Right kidney (tissue), 1 donor: ENCODE data around the gene RNASE9.
"Not testable (repeated sequence)": the region's sequence is repeated elsewhere in the genome, so short reads cannot be mapped to it uniquely, and the experiment has no call there.

Experiments used
- DNase-seq: peaks from one replicate; pipeline ENCODE4 v3.0.0-alpha.2; 2016

Gene RNASE9

DNA sequence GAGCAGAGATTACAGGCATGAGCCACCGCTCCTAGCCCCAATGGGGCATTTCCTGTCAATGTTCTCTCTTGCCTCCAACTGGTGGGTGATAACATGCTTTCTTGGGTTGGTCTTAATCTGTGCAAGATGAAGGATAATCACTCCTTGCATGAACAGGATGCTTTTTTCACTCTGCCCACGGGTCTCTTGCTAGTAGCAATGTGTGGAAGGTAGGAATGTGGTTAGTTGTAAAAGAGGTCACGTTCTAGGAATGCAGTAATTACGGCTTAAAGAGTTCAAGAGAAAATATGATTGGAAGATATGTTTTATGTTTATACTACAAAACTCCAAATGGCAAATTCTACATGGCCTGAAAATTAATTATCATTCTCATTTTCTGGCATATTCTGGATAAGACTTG, 45.0 kb downstream of the RNASE9 start:
- DNase-seq, result no peak

DNA sequence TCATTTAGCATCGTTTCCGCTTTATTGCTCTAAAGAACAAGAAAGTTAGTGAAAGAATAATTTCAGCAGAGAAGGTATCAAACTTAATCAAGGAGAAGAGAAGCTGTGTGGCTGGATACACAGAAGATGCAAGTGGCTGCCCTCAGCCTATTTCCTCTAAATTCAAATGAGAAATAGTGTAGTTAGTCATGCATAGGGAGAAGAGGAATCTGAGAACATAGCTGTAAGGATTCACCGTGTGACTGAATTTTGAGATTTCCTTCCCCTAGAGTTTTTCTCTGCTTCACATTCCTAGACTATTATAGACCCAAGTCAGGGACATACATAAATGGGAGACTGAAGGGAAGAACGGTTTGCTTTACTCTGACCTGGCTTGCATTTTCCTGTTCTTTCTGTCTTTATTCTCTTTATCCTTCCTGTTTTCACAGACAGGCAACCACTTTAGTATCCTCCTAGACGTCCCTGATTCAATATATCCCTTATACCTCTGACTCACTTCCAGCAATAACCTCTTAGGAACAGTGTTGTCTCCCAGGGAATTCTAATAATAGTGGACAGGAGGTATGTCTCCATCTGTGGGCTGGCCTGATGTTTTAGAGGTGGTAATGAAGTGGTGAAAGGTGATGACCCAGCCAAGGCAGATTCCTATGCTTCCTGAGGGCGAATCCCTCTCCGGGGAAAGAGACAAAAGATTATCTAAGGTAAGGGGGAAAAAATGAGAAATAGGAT, 48.5 kb downstream of the RNASE9 start:
- no peak for DNase-seq

DNA sequence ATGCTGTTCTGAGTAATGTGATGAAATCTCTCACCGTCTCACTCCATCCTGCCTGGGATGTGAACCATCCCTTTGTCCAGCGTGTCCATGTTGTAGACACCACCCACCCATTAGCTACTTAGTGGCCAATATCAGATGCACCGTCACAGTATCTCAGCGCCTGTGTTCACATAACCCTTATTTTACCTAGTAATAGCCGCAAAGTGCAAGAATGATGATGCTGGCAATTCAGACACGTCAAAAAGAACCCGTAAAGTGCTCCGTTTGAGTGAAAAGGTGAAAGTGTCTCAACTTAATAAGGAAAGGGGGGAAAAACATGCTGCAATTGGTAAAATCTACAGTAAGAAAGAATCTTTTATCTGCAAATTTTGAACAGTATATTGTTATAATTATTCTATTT, 52.5 kb downstream of the RNASE9 start:
- DNase-seq, result no peak

DNA sequence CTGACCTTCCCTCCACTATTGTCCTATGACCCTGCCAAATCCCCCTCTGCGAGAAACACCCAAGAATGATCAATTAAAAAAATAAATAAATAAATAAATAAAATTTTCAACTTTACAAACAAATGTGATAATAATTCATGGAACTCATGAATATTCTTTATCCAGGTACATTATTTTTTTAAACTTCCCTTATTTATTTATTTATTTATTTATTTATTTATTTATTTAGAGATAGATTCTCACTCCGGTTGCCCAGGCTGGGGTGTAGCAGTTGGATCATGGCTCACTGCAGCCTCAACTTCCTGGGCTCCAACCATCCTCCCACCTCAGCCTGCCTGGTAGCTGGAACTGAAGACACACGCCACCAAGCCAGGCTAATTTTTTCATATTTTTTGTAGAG, 53.3 kb downstream of the RNASE9 start:
- not testable (repeated sequence) for DNase-seq

DNA sequence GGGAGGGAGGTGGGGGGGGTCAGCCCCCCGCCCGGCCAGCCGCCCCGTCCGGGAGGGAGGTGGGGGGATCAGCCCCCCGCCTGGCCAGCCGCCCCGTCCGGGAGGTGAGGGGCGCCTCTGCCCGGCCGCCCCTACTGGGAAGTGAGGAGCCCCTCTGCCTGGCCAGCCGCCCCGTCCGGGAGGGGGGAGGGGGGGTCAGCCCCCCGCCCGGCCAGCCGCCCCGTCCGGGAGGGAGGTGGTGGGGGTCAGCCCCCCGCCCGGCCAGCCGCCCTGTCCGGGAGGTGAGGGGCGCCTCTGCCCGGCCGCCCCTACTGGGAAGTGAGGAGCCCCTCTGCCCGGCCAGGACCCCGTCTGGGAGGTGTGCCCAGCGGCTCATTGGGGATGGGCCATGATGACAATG, 54.1 kb downstream of the RNASE9 start:
- not testable (repeated sequence) for DNase-seq

DNA sequence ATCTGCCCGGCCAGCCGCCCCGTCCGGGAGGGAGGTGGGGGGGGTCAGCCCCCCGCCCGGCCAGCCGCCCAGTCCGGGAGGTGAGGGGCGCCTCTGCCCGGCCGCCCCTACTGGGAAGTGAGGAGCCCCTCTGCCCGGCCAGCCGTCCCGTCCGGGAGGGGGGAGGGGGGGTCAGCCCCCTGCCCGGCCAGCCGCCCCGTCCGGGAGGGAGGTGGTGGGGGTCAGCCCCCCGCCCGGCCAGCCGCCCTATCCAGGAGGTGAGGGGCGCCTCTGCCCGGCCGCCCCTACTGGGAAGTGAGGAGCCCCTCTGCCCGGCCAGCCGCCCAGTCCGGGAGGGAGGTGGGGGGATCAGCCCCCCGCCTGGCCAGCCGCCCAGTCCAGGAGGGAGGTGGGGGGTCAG, 54.6 kb downstream of the RNASE9 start:
- DNase-seq, result not testable (repeated sequence)
